ENCODE data around the gene PAGE5. TPM values are rescaled to one million over a fixed set of nuclear protein-coding genes. Genes with fewer than 3 reads are reported as not detected.

PAGE5 gene
- total RNA-seq, 1 donor from 2014 or later, result not detected

DNA sequence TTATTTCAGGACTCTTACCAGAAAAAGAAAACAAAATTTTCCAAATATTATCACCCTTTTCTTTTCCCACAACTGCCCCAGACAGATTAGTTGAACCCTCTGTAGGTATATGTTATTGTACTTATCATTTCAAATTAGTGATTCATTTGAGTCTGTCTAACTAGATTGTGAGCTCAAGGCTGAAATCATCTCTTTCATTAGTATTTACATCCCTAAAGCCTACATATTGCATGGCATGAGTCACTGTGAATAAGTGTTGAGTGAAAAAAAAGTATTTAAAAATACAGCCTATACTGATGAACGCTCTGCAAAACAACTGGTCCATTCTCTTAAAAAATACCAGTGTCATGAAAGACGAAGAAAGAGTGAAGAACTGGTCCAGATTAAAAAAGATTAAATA is 40.7 kb downstream of the PAGE5 start:
- no peaks in the 10 kb centered on the region for H3K9me3 ChIP-seq (ENCODE audit: control insufficient read depth in 3 of 3, low read length in 3 of 3)
- no peaks in the 10 kb centered on the region for H3K36me3 ChIP-seq (ENCODE audit: control insufficient read depth in 3 of 3, insufficient read depth in 3 of 3, low read length in 3 of 3)
- no peaks in the 10 kb centered on the region for H3K4me1 ChIP-seq (ENCODE audit: control insufficient read depth in 3 of 3, insufficient read depth in 3 of 3, low read length in 3 of 3)
- H3K9ac ChIP-seq (ENCODE audit: low read depth in 1 of 3, low read length in 3 of 3), result no peak overlapping the region
- no peak overlapping the region for H3K4me3 ChIP-seq (ENCODE audit: low read length in 3 of 3)
- no peaks in the 10 kb centered on the region for H3K27me3 ChIP-seq (ENCODE audit: control insufficient read depth in 3 of 3, insufficient read depth in 3 of 3, low read length in 3 of 3)
- no peak overlapping the region for H3K27ac ChIP-seq (ENCODE audit: low read depth, low read length)

DNA sequence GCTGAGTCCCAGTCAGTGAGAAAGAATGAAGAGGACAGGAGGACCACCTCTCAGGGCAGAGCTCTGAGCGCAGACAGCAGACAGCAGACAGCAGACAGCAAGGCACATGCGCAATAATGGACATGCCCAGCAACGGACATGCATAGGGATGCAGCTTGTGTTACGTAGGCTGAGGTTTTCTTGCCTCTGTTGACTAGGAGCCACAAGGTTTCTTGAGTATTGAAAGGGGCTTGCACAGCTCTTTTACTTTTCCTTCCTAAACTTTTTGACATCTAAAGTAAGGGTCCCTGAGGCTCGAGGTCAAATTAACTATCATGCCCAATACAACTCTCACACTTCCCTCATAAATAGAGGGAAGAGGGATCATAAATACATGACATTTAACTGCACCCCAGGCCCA is 44.7 kb downstream of the PAGE5 start, which contains the start of gene PAGE3:
TSS of gene PAGE3 (minus strand) at position 101 of the 400 bp plus-strand sequence. CDS start 1,013 bp downstream, outside the sequence.
- no peak within 1 kb of the TSS for H3K9ac ChIP-seq (ENCODE audit: low read depth in 1 of 3, low read length in 3 of 3)
- no peaks in the 10 kb centered on the region for H3K36me3 ChIP-seq (ENCODE audit: control insufficient read depth in 3 of 3, insufficient read depth in 3 of 3, low read length in 3 of 3)

More for the DNA sequence above, 44.7 kb downstream of the PAGE5 start, which contains the start of gene PAGE3:
- Histone ChIP-seq H3K4me3 (ENCODE audit: low read length in 3 of 3) (no peak within 1 kb of the TSS), H3K4me1 (ENCODE audit: control insufficient read depth in 3 of 3, insufficient read depth in 3 of 3, low read length in 3 of 3) (no peaks in the 10 kb centered on the region), H3K9me3 (ENCODE audit: control insufficient read depth in 3 of 3, low read length in 3 of 3) (no peaks in the 10 kb centered on the region), H3K27ac (ENCODE audit: low read depth, low read length) (no peak within 1 kb of the TSS), H3K27me3 (ENCODE audit: control insufficient read depth in 3 of 3, insufficient read depth in 3 of 3, low read length in 3 of 3) (no peaks in the 10 kb centered on the region)

Other genes starting within 250 kb of the PAGE5 start
- gene PFKFB1, start 226.2 kb upstream of the PAGE5 start, total RNA-seq, result not detected
- gene APEX2, start 220.0 kb upstream of the PAGE5 start, total RNA-seq, result 2.1 TPM
- 301 TPM for gene ALAS2, start 189.4 kb upstream of the PAGE5 start, total RNA-seq
- gene PAGE2B, start 145.3 kb upstream of the PAGE5 start, total RNA-seq, result not detected
- gene PAGE2, start 131.3 kb upstream of the PAGE5 start, total RNA-seq, result not detected
- gene PAGE3, start 44.6 kb downstream of the PAGE5 start, total RNA-seq, result not detected
- 41.8 TPM for gene MAGEH1, start 231.8 kb downstream of the PAGE5 start, total RNA-seq

Measured in skeletal muscle tissue (tissue), 4 donors.